Activated CD8-positive, alpha-beta memory T cell treated with anti-CD3 and anti-CD28 coated beads, Interleukin-2, amount 50 U/mL, for 4 hours (primary cell): ENCODE results near the gene PGBD4.

ENCODE experiments used
- DNase-seq: peaks from one replicate; pipeline ENCODE4 v3.0.0-alpha.2; 2020

The PGBD4 gene

DNA sequence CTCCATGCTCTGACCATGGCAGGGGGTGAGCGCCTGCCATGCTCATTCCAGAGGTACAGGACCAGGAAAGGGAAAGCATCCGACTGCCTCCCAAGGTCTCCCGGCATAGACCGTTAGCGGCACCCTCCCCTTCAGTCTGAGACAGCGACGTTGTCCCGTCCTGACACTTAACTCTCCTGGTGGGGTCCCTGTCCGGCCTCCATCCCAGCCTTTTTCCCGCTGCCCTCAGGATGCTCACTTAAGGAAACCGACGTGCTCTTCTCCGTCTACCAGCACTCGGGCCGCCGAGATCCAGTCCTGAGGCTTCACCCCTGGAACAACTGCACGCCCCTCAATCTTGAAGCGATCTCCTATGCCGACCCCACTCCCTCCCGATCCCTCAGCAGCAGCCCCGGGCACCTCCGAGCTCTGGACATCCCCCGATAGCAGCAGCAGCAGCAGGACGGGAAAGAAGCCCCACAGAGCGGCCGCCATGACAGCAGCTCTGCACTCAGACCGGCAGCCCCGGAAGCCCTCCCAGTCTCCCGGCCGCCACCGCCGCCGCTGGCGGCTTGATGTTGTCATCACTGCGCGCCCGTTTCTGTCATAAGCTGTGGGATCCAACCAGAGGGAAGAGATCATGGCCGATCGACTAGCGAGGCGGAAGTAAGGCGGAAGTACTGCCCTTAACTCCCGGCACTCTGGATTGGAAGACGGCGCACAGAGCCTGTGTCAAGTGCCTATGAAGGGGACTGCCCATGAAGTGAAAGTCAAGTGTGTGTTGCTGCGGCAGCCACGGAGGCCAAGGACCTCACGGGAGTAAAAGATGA lies at the start of gene PGBD4, which contains the start of gene EMC7:
Gene PGBD4 (plus strand): TSS at position 718 of the 809 bp plus-strand sequence. CDS start 449 bp downstream, outside the sequence.
Gene EMC7 (minus strand): TSS at position 497 of the 809 bp plus-strand sequence. CDS start 23 bp downstream, at position 474.
- peak; percentile 100 for DNase-seq

DNA sequence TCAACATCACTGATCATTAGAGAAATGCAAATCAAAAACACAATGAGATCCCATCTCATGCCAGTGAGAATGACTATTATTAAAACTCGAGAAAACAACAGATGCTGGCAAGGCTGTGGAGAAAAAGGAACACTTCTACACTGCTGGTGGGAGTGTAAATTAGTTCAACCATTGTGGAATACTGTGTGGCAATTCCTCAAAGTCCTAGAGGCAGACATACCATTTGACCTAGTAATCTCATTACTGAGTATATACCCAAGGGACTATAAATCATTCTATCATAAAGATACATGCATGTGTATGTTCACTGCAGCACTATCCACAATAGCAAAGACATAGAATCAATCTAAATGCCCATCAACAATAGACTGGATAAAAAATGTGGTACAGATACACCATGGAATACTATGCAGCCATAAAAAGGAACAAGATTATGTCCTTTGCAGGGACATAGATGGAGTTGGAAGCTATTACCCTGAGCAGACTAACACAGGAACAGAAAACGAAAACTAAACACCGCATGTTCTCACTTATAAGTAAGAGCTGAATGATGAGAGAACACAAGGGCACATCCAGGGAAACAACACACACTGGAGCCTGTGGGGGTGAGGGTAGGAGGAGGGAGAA lies 47.7 kb upstream of the PGBD4 start:
- DNase-seq = no peak

DNA sequence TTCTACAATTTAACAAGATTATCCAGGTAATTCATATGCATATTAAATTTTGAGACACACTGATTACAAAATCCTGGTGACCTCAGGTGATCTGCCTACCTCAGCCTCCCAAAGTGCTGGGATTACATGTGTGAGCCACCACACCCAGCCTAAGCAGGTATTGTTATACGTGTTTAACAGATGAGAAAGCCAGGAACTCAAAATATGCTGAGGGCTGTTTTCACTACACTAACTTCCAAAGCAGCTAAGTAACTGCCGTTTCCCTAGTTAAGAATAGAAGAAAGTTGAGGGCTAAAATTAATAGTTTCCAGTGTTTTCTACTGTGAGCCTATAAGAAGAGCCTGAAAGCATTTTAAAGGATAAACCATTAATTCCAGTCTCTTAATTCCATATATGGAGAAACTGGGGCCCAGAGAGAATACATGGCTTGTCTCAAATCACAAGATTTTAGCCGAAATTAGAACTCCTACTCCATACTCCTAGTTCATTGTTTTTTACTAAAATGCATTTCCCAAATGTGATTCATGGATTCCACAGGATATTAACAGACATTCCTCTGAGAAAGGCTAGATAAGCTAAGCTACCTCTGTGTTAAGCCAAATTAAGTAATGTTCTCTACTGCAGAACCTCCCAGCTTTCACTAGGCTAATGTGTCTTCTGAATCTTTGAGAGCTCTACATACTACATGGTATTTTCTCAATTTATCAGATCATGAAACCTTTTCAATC lies 45.9 kb upstream of the PGBD4 start:
- no peak for DNase-seq

DNA sequence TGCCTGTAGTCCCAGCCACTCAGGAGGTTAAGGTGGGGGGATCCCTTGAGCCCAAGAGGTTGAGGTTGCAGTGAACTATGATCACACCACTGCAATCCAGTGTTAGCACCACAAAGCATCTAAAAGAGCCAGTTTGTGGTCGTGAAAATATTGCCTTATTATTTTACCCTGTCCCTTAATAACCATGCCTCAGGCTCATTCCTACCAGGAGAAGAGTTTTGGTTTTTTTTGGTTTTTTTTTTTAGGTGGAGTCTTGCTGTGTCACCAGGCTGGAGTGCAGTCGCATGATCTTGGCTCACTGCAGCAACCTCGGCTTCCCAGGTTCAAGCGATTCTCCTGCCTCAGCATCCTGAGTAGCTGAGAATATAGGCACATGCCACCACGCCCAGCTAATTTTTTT lies 45.0 kb upstream of the PGBD4 start:
- DNase-seq = no peak

DNA sequence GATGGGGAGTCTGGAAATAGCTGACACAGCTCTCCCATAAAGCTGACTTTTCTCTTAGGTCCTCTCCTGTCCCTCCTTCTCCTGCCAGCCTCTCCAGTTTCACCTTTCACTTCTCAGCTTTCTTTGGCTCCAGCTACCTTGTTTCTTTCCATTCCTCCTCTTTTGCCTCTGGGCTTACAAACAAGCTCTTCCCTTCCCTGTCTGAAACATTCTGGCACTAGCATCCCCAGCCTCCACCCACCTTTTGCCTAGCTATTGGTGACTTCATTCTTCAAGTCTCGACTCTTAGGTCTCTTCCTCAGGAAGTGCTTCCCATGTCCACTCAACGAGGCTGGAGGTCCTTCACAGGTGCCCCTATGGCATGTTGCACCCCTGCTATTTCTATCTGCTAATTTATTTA lies 42.4 kb upstream of the PGBD4 start:
- no peak for DNase-seq

DNA sequence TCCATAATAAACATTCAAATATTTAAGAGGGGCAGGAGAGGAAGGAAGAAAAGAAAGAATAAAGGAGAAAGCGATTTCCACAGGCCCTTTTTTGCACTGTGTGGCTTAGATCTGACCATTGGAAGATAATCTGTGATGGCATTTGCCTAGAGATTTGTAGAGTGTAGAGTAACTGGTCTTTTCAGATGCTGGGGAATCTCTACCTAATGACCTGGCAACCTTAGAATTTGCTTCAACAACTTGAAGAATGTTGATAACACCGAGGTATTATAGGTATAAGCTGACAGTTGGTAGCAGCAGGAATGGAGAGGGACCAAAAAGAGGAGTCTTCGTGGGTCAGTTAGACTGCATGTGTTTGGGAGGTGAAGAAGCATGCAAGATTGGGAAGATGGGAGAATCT lies 41.9 kb upstream of the PGBD4 start:
- DNase-seq = no peak

DNA sequence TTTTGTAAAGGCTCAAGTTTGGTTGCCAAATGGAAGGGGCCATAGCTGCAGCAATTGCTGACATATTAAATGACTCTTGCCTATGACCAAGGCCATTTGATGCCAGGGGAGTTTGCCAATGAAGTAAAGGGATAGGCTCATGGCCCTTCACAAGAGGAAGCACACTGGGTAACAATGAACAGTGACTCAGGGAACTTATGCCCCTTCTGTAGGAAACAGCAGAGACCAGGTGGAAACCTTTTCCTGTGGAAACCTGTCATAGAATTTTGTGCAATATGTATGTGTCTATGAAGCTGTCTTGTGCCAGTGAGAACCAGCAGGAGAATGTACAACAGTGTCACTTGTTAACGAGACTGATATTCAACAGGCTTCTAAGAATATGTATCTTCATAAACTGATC lies 37.4 kb upstream of the PGBD4 start:
- no peak for DNase-seq

DNA sequence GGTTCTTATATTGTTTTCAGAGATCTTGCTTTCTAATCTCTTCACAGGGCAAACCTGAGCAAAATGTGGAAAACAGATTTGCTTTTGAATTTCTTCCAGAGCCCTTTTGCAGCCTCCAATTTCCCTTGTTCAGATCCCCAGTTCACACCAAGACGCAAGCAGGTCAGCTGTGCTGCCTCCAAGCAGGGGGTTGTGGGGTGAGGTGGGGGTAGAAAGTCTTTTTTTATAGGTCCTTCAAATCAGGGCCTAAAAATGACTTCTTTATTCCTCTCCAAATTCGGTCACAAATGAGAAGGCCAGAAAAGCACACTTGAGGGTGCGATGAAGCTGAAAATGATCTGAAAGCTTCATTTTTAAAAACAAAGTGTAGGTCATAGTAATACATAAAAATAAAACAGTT lies 36.6 kb upstream of the PGBD4 start:
- no peak for DNase-seq

DNA sequence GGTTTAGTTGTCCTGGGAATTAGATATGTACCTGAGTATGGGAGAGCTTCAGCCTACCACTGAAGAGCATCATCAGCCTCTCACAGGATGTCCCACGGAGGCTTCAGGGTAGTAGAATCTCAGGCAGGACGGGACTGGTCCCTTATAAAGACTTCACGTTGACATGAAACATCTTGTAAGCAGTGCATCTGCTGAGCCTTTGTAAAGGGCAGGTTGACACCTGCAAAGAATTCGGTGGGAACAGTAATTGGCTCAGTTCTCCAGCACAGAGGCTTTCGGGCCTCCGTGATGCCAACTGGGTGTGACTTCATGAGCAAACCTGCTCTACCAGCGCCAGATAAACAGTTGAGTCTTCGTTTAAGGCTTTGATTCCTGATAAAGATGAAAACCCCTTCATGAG lies 35.9 kb upstream of the PGBD4 start:
- DNase-seq = no peak

DNA sequence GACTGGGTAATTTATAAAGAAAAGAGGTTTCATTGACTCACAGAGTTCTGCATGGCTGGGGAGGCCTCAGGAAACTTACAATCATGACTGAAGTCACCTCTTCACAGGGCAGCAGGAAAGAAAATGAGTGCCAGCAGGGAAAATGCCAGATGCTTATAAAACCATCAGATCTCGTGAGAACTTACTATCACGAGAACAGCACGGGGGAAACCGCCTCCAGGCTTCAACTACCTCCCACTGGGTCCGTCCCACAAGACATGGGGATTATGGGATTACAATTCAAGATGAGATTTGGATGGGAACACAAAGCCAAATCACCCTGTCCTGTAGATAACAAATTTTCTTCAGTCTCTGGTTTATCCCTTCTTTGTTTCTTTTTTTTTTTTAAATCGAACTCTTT lies 31.9 kb upstream of the PGBD4 start:
- DNase-seq = no peak

DNA sequence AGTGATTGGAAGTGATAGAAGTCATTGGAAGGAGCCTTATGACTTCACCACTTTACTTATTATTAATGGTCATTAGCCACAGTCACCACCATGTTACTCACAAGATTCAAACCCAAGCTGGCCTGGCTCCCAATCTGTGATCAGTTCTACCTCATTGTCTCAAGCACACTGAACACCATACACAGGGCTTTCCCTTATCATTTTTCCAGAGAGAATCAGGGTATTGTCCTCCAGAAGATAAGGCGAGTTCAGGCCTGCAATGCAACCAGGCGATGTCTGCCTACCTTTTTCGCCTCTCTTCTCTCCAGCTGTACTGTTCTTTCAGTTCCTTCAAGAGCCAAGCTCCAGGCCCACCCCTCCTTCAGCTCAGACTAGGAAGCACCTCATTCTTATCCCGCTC lies 25.1 kb upstream of the PGBD4 start:
- DNase-seq = no peak

DNA sequence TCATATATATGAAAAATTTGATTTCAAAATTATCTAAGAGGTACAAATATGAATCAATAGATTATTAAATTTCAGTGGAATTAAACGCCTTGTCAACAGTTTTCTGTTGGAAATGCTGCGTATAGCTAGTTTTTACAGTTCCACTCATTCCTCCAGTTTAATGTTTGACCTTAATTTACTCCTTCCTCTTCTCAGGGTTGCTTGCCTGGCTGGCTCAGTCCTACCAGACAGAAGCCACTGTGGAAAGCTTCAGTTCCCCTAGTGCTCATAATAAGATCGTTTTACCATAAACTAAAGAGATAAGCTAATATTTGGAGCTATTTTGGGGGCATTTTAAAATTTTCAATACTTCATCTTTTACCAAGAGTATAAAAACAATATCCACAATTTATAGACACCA lies 23.0 kb upstream of the PGBD4 start:
- no peak for DNase-seq

DNA sequence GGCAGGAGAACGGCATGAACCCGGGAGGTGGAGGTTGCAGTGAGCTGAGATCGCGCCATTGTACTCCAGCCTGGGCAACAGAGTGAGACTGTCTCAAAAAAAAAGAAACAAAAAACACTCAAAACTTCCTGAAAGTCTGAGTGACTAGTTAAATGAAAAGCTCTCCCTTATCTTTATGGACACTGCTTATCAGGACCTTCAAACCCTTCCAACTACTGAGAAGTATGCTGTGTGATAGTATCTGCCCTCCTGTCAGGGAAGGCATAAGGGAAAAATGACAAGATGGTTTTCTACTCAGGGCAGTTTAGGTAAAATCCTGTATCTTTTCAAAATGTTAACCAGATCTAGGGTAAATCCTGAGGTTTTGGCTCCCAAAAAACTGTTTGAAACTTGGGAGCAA lies 22.0 kb upstream of the PGBD4 start:
- DNase-seq = no peak

DNA sequence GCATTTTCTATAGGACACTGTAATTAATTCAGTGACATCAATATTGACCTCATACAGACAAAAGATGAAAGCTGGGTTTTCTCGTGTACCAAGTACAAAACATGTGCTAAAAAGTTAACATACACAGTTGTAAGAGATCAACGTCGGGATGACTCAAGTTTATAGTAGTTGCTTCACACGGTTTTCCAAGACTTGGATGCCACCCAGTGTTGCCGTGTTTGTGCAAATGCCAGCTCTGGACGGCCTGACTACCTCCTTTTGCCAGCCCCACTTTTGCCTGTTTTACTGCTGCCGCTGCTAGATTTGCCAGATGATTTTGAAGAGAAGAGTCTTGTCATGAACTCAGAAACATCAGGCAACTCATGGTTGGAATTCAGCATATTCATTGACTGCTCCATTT lies 17.8 kb upstream of the PGBD4 start:
- no peak for DNase-seq

DNA sequence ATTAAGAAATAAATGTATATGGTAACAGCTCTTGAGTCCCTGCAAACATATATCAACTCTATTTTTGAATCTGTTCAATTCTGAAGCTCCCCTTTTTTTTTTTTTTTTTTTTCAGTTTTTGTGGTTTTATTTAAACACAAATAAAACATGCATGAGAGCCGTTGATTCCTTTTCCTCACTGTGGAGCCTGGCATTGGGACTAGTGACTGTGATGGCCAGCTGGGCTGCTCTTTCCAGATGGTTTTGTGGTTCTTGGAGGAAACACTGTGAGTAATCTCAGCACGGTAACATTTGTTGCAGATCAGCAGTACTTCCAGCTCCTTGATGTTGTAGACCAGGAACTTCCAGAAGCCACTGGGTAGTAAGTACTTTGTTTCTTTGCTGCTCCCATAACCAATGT lies 16.1 kb upstream of the PGBD4 start:
- no peak for DNase-seq

DNA sequence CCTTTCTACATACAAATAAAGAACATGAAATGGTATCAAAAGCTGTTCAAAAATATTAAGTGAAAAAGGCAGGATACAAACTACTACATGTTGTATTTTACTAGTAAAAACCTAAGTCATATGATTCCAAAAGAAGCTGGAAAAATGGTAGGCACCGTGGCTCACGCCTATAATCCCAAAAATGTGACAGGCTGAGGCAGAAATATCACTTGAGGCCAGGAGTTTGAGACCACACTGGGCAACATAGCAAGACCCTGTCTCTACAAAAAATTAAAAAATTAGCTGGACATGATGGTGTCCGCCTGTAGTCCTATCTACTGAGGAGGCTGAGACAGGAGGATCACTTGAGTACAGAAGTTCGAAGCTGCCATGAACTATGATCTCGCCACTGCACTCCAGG lies 2.0 kb upstream of the PGBD4 start:
- no peak for DNase-seq

DNA sequence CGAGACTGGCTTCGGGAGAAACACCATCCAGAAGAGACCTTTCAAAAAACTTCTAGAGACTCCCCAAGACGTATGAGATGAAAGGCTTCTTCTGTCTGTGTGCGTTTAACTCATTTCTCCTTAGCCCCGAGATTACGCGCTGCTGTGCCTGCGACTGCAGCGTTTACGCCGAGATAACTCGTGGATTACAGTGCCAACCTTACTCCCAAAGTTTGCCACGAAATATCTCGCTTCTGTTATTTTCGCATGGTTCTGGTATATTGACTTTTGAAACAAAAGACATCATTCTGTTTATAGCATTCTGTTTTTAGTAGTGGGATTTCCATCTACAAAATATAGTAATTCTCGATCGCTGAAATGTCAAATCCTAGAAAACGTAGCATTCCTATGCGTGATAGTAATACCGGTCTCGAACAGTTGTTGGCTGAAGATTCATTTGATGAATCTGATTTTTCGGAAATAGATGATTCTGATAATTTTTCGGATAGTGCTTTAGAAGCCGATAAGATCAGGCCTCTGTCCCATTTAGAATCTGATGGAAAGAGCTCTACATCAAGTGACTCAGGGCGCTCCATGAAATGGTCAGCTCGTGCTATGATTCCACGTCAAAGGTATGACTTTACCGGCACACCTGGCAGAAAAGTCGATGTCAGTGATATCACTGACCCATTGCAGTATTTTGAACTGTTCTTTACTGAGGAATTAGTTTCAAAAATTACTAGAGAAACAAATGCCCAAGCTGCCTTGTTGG lies 467 bp downstream of the PGBD4 start:
- DNase-seq = no peak

DNA sequence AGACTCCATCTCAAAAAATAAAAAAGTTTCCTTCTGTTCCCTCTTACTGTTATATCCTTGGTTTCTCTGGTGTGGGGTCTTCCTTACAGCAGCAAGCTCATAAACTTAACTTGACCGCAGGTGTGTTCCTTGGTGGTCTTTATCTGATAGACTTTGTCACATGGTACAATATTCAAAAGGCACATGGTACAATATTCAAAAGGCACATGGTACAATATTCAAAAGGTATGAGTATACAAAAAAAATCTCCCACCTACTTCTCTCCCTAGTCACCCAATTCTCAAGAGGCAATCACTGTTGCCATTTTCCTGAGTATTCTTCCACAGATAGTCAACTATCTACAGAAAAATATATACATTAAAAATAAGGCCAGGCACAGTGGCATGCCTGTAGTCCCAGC lies 4.5 kb downstream of the PGBD4 start:
- no peak for DNase-seq

DNA sequence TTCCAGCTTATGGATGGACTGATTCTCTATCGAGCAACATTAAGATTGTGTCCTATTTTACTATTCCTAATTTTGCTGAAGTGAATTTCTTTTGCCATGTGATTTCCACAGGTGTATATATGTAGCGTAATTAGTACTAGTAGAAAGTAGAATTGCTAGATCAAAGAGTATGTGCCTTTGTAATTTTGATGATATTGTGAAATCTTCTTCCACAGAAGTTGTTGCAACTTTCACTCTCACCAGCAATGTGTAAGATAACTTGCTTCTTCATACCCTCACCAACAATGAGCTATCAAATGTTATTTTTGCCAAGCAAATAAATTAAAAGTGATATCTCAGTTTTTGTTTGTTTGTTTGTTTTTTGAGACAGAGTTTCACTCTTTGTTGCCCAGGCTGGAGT lies 5.4 kb downstream of the PGBD4 start:
- DNase-seq = no peak

DNA sequence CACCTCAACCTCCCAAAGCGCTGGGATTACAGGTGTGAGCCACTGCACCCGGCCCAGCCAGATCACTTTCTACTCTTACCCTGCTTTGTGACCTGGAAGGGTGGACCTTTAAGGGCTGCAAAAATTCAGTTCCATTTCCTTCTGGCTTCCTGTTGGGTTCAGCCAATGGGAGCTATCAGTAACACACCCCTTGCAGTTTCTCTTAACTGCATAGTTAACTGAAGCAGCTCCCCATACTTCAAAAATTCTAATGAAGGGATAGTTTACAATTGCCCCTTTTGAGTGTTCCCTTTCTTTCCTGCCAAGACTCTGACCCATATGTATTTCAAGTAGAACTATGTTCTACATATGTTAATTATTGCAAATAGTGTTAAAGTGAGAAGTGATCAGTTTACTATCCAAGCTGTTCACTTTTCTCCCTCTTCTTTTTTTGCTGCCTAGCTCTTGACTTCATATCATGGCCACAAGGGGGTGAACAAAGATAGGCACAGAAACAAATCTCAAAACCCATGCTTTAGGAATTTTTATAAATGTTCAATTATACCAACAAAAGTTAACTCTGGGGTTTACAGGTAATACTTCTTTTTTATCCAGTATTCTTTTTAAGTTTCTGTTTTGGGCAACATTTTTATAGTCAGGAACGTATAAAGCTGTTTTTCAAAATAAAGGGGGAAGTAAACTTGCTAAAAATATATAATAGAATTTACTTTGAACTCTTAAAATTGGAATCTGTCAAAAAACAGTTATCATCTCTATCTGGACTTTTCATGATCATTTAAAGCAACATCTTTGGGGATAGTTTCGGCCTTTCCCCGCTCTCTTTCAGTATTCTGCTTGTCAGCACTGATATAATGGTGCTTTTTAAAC lies 8.1 kb downstream of the PGBD4 start:
- DNase-seq = no peak

DNA sequence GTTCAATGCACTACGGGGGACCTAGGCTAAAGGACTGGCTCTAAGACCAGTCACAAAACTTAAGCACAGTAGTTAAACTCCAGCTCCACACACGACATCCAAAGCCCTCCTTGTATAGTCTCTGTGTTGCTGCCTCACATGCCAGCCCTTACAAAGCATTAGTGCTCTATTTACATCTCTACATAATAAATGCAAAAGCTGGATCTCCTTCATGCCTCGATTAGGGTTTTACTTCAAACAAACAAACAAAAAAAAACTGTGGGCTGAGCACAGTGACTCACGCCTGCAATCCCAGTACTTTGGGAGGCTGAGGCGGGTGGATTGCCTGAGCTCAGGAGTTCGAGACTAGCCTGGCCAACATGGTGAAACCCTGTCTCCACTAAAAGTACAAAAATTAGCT lies 9.6 kb downstream of the PGBD4 start:
- DNase-seq = no peak

DNA sequence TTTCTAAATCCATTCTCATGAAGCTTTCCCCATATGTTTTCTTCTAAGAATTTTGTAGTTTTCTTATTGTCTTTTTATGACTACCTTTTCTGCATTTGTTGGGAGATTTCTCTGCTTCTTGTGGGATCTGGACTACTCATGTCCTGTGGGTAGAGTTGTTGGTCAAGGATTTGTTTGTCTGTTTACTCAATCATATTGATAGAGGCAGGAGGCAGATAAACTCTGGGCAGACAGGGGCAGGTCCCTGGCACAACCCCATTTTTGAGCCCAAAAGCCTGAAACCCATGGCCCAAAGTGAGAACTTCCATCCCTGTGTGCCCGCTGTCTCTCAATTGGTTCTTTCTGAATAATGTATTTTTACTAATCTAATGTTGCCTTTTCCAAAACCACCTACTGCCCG lies 12.3 kb downstream of the PGBD4 start:
- DNase-seq = no peak
